Measurements from ENCODE around the gene KCND2.

The KCND2 gene

DNA sequence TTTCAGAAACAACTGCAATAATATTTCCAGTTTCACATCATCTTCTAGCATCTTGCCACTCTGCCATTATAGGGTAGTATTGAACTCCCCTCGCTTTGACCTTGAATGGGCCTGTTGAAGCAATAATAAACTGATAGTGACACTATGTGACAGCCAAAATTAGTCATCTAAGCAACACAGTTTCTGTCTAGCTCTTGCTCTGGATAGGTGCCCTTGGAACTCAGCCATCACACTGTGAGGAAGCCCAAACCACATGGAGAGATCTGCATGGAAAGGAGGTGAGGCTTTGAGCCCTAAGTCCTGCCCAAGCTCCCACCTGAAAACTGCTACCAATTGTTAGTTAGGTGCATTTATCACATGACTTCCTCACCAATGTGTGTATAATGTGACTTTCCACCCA, 18.1 kb upstream of the KCND2 start:
- no peak overlapping the region for H3K4me3 ChIP-seq (replicated peaks; ENCODE audit: low read depth, low read length)
- TF ChIP-seq, protein P1, sequence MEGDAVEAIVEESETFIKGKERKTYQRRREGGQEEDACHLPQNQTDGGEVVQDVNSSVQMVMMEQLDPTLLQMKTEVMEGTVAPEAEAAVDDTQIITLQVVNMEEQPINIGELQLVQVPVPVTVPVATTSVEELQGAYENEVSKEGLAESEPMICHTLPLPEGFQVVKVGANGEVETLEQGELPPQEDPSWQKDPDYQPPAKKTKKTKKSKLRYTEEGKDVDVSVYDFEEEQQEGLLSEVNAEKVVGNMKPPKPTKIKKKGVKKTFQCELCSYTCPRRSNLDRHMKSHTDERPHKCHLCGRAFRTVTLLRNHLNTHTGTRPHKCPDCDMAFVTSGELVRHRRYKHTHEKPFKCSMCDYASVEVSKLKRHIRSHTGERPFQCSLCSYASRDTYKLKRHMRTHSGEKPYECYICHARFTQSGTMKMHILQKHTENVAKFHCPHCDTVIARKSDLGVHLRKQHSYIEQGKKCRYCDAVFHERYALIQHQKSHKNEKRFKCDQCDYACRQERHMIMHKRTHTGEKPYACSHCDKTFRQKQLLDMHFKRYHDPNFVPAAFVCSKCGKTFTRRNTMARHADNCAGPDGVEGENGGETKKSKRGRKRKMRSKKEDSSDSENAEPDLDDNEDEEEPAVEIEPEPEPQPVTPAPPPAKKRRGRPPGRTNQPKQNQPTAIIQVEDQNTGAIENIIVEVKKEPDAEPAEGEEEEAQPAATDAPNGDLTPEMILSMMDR (IDR thresholded peaks at IDR 0.05; ENCODE audit: low read length, missing control alignments) = no peak
- DNase-seq (ENCODE audit: low read depth) = no peak

DNA sequence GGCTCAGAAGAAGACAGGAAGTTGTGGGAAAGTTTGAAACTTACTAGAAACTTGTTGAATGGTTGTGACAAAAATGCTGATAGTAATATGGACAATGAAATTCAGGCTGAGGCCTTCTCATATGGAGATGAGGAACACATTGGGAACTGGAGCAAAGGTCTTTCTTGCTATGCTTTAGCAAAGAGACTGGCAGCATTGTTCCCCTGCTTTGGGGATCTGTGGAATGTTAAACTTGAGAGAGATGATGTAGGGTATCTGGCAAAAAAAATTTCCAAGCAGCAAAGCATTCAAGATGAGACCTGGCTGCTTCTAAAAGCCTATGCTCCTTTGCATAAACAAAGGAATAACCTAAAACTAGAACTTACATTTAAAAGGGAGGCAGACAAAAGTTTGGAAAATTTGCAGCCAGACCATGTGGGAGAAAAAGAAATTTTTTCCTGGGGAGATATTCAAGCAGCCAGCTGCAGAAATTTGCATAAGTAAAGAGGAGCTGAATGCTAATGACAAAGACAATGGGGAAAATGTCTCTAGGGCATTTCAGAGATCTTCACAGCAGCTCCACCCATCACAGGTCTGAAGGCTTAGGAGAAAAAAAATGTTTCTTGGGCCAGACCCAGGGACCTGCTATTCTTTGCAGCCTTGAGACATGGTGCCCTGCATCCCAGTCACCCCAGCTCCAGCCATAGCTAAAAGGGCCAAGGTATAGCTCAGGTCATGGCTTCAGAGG, 16.5 kb upstream of the KCND2 start:
- DNase-seq (ENCODE audit: low read depth) = no peak
- TF ChIP-seq, protein P1 (IDR thresholded peaks at IDR 0.05; ENCODE audit: low read length, missing control alignments) = no peak
- no peak overlapping the region for H3K4me3 ChIP-seq (replicated peaks; ENCODE audit: low read depth, low read length)

DNA sequence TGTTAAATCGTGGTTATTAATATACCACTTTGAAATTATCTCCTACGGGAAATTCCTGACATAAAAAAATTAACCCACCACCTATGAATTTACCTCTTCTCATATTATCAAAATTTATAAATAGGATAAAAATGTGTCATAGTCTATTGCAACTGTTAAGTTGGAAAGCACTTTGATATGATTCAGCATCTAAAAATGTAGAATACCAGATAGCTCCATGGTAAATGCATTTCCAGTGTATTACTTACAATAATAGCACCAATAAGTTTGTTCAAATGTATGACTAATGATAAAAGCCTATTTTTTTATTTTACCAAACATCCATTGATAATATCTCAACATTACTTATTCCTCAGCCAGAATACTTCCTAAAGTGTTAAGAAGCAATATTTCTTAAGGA, 13.6 kb upstream of the KCND2 start:
- DNase-seq (ENCODE audit: low read depth) = peak; percentile 41
- H3K4me3 ChIP-seq (replicated peaks; ENCODE audit: low read depth, low read length) = no peak overlapping the region
- TF ChIP-seq, protein P1 (IDR thresholded peaks at IDR 0.05; ENCODE audit: low read length, missing control alignments) = no peak

DNA sequence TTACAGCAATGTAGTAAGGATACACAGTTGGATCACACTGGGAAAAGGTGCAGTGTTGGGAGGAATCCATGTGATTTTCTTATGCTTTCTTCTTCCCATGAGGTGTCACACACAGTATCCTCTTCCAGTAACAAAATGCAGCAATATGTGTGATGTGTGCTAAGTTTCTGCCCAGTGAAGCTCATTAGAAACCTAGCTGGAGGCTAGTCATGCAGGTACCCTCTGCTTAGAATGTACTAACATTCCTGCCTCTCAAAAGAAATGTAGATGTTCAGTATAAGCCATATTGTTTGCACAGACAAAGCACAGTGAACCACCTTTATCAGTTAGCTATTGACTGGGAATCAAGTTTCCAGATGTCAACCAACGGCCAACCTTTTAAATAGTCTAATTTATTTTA, 12.9 kb upstream of the KCND2 start:
- TF ChIP-seq, protein P1 (IDR thresholded peaks at IDR 0.05; ENCODE audit: low read length, missing control alignments) = no peak
- DNase-seq (ENCODE audit: low read depth) = no peak
- H3K4me3 ChIP-seq (replicated peaks; ENCODE audit: low read depth, low read length) = no peak overlapping the region

DNA sequence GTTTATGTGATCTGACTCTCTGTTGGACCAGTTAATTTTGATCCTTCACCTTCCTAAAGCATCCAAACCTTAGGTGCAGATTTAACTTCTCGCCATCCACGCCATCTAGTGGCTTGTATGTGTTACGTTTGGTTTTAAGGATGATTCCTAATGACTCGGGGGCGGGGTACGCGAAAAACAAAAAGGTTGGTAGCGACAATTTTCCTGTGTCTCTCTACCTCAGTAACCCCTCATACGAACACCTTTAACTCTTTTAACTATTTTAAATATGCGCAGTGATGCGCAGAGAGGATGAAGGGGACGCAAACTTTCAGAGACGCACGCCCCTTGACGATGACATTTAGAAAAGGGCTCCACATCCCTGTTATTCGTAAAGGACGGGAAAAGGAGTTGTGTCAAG, 714 bp upstream of the KCND2 start:
- TF ChIP-seq, protein P1 (IDR thresholded peaks at IDR 0.05; ENCODE audit: low read length, missing control alignments) = peak; percentile 79
- DNase-seq (ENCODE audit: low read depth) = peak; percentile 70
- H3K4me3 ChIP-seq (replicated peaks; ENCODE audit: low read depth, low read length) = peak overlapping the region; percentile 65

DNA sequence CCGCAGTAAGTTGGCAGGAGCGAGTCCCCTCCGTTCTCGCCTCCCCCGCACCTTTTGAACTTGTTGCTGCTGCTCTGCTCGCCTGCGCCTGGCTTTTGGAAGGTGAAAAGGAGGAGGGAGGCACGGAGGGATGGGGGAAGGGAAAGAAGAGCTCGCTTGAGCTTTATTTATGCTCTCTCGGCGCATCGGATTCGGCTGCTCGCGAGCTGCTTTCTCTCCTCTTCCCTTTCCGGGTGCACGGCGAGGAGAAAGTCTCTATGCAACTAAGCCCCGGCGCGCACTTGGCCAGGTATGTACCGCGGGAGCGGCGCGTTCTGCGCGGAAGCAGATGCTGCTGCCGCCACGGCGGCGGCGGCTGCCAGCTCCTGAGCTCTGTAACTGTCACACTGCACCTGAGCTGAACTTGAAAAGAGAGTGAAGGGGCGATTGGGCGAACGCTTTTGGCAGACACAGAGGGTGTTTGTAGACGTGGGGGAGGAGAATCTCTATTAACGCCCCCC, 551 bp downstream of the KCND2 start:
- peak overlapping the region; percentile 65 for H3K4me3 ChIP-seq (replicated peaks; ENCODE audit: low read depth, low read length)
- peak; percentile 20 for DNase-seq (ENCODE audit: low read depth)
- TF ChIP-seq, protein P1 (IDR thresholded peaks at IDR 0.05; ENCODE audit: low read length, missing control alignments) = no peak

DNA sequence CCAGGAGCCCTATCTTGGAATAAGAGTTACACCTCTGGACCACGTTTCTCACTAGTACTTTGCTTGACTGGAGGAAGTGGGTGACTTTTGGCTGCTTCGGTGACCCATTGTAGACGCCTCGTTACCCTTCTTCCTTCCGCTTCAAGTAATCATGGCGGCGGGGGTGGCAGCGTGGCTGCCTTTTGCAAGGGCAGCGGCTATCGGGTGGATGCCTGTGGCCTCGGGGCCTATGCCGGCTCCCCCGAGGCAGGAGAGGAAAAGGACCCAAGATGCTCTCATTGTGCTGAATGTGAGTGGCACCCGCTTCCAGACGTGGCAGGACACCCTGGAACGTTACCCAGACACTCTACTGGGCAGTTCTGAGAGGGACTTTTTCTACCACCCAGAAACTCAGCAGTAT, 1.5 kb downstream of the KCND2 start:
- DNase-seq (ENCODE audit: low read depth) = no peak
- TF ChIP-seq, protein P1 (IDR thresholded peaks at IDR 0.05; ENCODE audit: low read length, missing control alignments) = no peak
- H3K4me3 ChIP-seq (replicated peaks; ENCODE audit: low read depth, low read length) = no peak overlapping the region
